Measurements from ENCODE around the gene MUSK.

DNA sequence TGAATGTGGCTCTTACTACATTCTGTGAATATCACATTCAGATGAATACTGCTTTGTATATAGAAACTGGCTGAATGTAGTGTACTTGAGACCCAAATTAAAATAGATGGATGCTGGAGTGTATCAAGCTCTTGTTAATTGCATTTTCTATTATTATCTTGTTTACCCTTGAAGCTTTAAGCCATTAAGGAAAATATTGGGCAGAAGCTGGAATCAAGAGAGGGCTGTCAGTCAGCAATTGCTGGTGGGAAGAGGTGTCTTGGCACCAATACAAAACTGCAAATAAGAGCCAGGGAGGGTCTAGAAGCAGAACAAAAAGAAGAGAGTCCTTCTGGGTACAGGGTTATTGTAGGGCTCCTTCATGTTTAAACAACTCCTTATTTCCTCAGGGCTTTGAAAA is 38.8 kb downstream of the MUSK start:
- TF ChIP-seq GATA3 (IDR thresholded peaks at IDR 0.05; ENCODE audit: low read depth, low read length) (no peak), GATA2 (IDR thresholded peaks at IDR 0.05; ENCODE audit: low read depth, low read length) (no peak)

All from SH-SY5Y (cell line).